ENCODE results near the gene SYT4.

DNA sequence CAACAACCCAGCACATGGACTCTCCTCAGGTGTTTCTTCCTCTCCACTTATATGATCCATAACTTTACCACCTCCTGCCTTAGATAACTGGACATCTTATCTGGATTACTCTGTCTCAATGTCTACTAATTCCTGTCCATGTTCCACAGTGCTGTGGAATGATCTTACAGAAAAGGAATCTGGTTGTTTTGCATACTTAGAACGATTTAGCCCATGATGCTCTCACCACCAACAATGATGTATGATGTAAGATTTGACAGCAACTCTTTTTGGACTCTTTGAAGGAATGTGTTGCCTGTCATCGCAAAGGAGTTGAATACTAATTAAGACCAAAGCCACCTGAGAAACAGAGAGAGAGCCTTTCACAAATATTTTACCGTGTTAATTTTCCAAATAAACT is 37.7 kb upstream of the SYT4 start:
- TF ChIP-seq, protein P1, sequence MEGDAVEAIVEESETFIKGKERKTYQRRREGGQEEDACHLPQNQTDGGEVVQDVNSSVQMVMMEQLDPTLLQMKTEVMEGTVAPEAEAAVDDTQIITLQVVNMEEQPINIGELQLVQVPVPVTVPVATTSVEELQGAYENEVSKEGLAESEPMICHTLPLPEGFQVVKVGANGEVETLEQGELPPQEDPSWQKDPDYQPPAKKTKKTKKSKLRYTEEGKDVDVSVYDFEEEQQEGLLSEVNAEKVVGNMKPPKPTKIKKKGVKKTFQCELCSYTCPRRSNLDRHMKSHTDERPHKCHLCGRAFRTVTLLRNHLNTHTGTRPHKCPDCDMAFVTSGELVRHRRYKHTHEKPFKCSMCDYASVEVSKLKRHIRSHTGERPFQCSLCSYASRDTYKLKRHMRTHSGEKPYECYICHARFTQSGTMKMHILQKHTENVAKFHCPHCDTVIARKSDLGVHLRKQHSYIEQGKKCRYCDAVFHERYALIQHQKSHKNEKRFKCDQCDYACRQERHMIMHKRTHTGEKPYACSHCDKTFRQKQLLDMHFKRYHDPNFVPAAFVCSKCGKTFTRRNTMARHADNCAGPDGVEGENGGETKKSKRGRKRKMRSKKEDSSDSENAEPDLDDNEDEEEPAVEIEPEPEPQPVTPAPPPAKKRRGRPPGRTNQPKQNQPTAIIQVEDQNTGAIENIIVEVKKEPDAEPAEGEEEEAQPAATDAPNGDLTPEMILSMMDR (IDR thresholded peaks at IDR 0.05), result no peak
- TF ChIP-seq POLR2A (IDR thresholded peaks at IDR 0.05), result no peak
